GM18870 (cell line): Measurements from ENCODE around the gene OR1D2.
"Not testable (repeated sequence)": the region's sequence is repeated elsewhere in the genome, so short reads cannot be mapped to it uniquely, and the experiment has no call there.

Source experiments
- ATAC-seq: cut with Tn5 transposase; IDR thresholded peaks from one replicate; pipeline ENCODE4 v1.9.1; 2021; ENCODE audit warnings: moderate library complexity; ENCODE audit not compliant: unreplicated experiment

OR1D2 gene

GRCh38 chr17:3104322-3104721, at the start of gene OR1D2:
Gene OR1D2 (minus strand): TSS chr17:3104422. CDS start chr17:3092996, 11,426 bp downstream.
- no peak for ATAC-seq

GRCh38 chr17:3137494-3137893, 33.3 kb upstream of the OR1D2 start:
- ATAC-seq = not testable (repeated sequence)

- no peak for ATAC-seq
Observed at GRCh38 chr17:3127451-3127850, 23.2 kb upstream of the OR1D2 start, which contains the start of gene OR1G1. Gene OR1G1 (minus strand): TSS chr17:3127551. CDS start chr17:3127551, 0 bp downstream.

- ATAC-seq = not testable (repeated sequence)
Observed at GRCh38 chr17:3073850-3074249, 30.4 kb downstream of the OR1D2 start.

DNA sequence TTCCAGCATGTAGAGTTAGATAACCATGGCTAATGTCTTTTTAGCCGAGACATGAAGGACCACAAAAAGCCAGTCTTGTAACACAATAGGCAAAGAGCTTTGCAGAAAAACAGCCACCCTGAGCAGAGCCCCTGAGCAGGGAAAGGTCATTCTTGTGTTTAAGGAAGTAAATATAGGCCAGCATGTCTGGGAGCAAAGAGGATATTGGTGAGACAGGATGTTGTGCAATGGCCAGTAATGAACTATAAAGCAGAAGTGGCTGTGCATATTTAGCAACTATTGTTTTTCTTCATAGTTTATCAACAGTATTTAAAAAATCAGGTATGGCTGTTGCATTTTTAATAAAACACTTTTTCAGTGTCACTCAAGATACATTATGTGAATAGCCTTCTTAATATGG, 39.0 kb downstream of the OR1D2 start:
- ATAC-seq = not testable (repeated sequence)

GRCh38 chr17:3063507-3063906, 40.7 kb downstream of the OR1D2 start, which contains the start of gene OR1D5:
Gene OR1D5 (minus strand): TSS chr17:3063607. CDS start chr17:3063607, 0 bp downstream.
- ATAC-seq = not testable (repeated sequence)

- not testable (repeated sequence) for ATAC-seq
Observed at GRCh38 chr17:3062824-3063377, 41.3 kb downstream of the OR1D2 start.

DNA sequence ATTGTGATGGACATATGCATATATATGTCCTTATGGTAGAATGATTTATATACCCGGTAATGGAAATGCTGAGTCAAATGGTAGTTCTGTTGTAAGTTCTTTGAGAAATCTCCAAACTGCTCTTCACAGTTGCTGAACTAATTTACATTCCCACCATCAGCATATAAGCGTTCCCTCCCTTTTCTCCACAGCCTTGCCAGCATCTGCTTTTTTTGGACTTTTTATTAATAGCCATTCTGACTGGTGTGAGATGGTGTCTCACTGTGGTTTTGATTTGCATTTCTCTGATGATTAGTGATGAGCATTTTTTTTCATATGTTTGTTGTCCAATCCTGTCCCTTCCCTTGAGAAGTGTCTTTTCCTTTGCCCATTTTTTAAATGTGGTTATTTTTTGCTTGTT, 49.4 kb downstream of the OR1D2 start:
- not testable (repeated sequence) for ATAC-seq

DNA sequence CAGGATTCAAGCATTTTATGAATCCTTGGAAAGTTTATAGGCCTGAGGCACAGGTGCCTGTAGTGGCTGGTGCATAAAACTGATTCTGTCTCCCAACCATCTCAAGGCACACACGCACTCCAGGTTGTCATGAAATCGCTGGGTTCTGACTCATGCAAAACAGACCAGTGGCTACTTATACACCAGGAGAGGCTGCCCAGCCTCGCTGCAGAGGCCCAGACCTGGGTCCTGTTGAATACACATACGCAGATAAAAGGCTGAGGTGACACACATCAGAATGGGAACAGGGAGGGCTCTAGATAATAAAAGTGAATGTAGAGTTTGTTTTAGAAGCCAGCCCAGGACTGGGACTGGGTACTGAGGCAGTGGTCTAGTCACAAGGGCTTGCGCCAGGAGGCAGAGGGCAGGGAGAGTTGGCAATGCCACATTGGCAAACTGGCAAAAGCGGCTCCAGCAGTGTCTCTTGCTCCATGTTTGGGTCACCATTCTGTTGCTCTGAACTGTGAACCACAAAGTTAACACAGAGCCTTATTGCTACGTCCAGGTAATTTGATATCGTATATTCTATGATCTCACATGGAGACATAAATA, 54.4 kb downstream of the OR1D2 start:
- ATAC-seq = no peak

- peak; percentile 92 for ATAC-seq
Observed at GRCh38 chr17:3048727-3049471, 55.3 kb downstream of the OR1D2 start.

DNA sequence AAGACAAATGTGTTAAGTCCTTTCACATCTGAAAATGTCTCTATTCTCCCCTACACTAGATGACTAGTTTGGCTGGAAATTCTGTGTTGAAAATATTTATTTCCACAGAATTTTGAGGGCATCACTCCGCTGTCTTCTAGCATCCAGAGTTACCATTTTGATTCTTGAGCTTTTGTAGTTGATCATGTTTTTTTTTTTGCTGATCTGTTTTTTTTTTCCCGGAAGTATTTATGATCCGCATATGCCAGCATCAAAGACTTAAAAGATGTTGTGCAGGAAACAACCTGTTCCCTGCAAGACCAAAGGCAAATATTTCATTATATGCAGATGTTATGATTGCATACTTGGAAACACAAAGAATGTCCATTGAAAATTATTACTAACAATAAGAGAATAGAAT, 57.5 kb downstream of the OR1D2 start:
- no peak for ATAC-seq

DNA sequence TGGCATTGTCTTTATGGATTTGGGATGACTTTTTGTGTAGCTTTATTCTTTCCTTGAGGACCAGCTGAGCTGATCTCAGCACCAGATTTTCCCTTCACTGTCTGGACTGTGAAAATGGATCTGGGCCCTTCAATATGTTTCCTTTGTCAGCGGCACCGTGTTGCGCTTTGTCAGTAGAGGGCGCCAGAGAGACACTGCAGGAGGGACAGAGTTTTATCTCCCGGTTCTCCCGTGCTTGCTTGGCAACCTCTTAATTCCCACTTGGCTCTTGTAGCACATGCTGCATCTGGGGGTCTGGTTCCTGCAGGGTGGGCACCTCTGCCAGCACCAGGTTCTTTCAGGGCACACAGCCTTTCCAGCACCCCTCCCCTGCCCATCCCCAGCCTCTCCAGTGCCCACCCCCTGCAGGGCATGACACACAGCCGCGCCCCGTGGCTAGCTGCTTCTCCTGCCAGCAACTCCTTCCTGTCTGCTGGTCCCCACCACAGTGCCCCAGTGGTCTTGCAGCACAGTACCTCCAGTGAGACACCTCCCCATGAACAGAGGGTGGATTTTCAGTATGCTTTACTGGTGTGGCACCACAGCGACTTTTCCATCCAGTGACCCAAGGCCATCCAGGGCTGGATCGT, 60.4 kb downstream of the OR1D2 start:
- ATAC-seq = no peak

- ATAC-seq = no peak
Observed at GRCh38 chr17:3040882-3041281, 63.3 kb downstream of the OR1D2 start.

- ATAC-seq = no peak
Observed at GRCh38 chr17:3039736-3040135, 64.5 kb downstream of the OR1D2 start.

DNA sequence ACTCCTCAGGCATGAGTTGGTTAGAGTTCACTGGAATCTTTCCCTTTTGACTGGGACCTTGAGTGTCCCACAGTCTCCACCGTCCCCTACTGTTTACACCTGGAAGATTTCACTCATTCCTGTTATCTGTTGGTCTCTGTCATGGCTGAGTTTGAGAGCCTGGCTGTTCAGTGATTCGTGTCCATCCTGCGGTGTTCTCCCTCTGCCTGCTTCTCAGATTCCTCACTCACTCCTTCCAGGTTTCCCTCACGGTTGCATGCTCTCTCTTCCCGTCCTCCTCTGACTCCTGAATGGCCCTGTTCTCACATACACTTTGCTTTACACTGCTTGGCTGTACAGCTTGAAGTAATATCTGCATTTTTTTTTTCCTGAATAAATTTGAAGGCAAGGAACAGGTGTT, 65.3 kb downstream of the OR1D2 start:
- ATAC-seq = no peak
